Endothelial cell of umbilical vein (primary cell): Measurements from ENCODE around the gene SPATA24. TPM values are rescaled to one million over a fixed set of nuclear protein-coding genes. Genes with fewer than 3 reads are reported as not detected.

Experiments used
- BruUV-seq: library from RNA; stranded (reverse); fragments of 400-500 nt; replicated peaks from 2 replicates; lab custom pipeline; 2021; lab: Mats Ljungman, UMichigan
- CTCF ChIA-PET: fragments of 300-600, 350-600 bp; sonication (Branson Sonifier 250); formaldehyde crosslinking; loops from one replicate; lab custom pipeline; 2021; ENCODE audit warnings: antibody characterized with exemption, inconsistent platforms; lab: Charles Lee
- POLR2A ChIA-PET: fragments of 300-600, 350-600 bp; sonication (Branson Sonifier 250); formaldehyde crosslinking; loops from one replicate; lab custom pipeline; 2021; ENCODE audit warnings: antibody characterized with exemption, inconsistent platforms; lab: Charles Lee
- DNase-seq: peaks from one replicate; pipeline ENCODE4 v3.0.0-alpha.2; 2011; ENCODE audit warnings: low read depth, low spot score
- FAIRE-seq: peaks from 2 replicates; lab custom pipeline; 2011; peaks lifted over from hg19 to GRCh38; lab: Jason Lieb, UNC
- H2AFZ ChIP-seq: 2 replicates; pipeline ENCODE4 v1.6.0; 2012; ENCODE audit warnings: low read depth, low read length, control low read depth, inconsistent platforms
- H3K27ac ChIP-seq: 2 replicates; pipeline ENCODE4 v1.5.1; 2011; ENCODE audit warnings: low read depth, mild to moderate bottlenecking, control low read depth, low read length, moderate library complexity; ENCODE audit not compliant: insufficient read depth
- H3K27me3 ChIP-seq, 2 experiments: 2 replicates each; pipeline versions ENCODE4 v1.6.0 to v1.6.1; 2011; ENCODE audit warnings: low read length in 2 of 2, mixed read lengths in 1 of 2; ENCODE audit not compliant: control insufficient read depth in 2 of 2, insufficient read depth in 2 of 2
- H3K36me3 ChIP-seq, 2 experiments: 2 replicates in 1 of 2; 3 replicates in 1 of 2; pipeline ENCODE4 v1.5.1; 2011; ENCODE audit warnings: low read length in 2 of 2, mild to moderate bottlenecking in 1 of 2, moderate library complexity in 1 of 2; ENCODE audit not compliant: control insufficient read depth in 2 of 2, insufficient read depth in 2 of 2; ENCODE audit errors: extremely low read depth in 1 of 2
- H3K4me1 ChIP-seq: 3 replicates; pipeline ENCODE4 v1.5.1; 2011; ENCODE audit warnings: mild to moderate bottlenecking, low read length; ENCODE audit not compliant: control insufficient read depth, insufficient read depth; ENCODE audit errors: extremely low read depth
- H3K4me2 ChIP-seq: 2 replicates; pipeline ENCODE4 v1.6.1; 2011; ENCODE audit warnings: low read length, control low read depth, mixed read lengths; ENCODE audit not compliant: insufficient read depth
- H3K4me3 ChIP-seq, 3 experiments: fragments of 200-600 bp in 1 of 3; sonication (generic), shearing (Covaris generic) in 1 of 3; replicated peaks in 1 of 3; 2 replicates each; pipeline ENCODE4 v1.5.1; 2011 to 2016; ENCODE audit warnings: control low read depth in 3 of 3, low read length in 3 of 3, mild to moderate bottlenecking in 2 of 3, inconsistent platforms in 1 of 3, low read depth in 1 of 3, moderate library complexity in 1 of 3; ENCODE audit not compliant: insufficient read depth in 1 of 3
- H3K79me2 ChIP-seq: 2 replicates; pipeline ENCODE4 v1.6.0; 2012; ENCODE audit warnings: low read length, inconsistent platforms; ENCODE audit not compliant: control insufficient read depth, insufficient read depth
- H3K9ac ChIP-seq: replicated peaks from 2 replicates; pipeline ENCODE3; 2011; ENCODE audit warnings: low read length, control low read depth; ENCODE audit not compliant: insufficient read depth; ENCODE audit errors: extremely low read depth
- H3K9me1 ChIP-seq: replicated peaks from 3 replicates; pipeline ENCODE4 v1.6.0; 2011; ENCODE audit warnings: mild to moderate bottlenecking, low read length; ENCODE audit not compliant: control insufficient read depth, insufficient read depth; ENCODE audit errors: extremely low read depth
- H3K9me3 ChIP-seq: replicated peaks from 2 replicates; pipeline ENCODE4 v1.5.1; 2012; ENCODE audit warnings: low read length, inconsistent platforms; ENCODE audit not compliant: control insufficient read depth, insufficient read depth
- H4K20me1 ChIP-seq: replicated peaks from 2 replicates; pipeline ENCODE3; 2011; ENCODE audit warnings: mild to moderate bottlenecking, low read length; ENCODE audit not compliant: control insufficient read depth, insufficient read depth; ENCODE audit errors: extremely low read depth
- EZH2 ChIP-seq: IDR thresholded peaks from 2 replicates; pipeline ENCODE4 v1.6.1; 2012; ENCODE audit warnings: borderline replicate concordance, low read depth, mild to moderate bottlenecking, moderate library complexity, low read length, inconsistent platforms; ENCODE audit not compliant: severe bottlenecking
- FOS ChIP-seq: IDR thresholded peaks from 2 replicates; pipeline ENCODE4 v1.6.1; 2011; ENCODE audit warnings: mild to moderate bottlenecking, low read length, moderate library complexity, borderline replicate concordance; ENCODE audit not compliant: insufficient read depth
- GATA2 ChIP-seq: IDR thresholded peaks from 2 replicates; pipeline ENCODE4 v1.7.0; 2011; ENCODE audit warnings: low read depth, mild to moderate bottlenecking, moderate library complexity, mixed read lengths, low read length; ENCODE audit not compliant: insufficient read length, insufficient read depth
- JUN ChIP-seq: IDR thresholded peaks from 2 replicates; pipeline ENCODE4 v1.6.1; 2011; ENCODE audit warnings: borderline replicate concordance, low read depth; ENCODE audit not compliant: insufficient read length, insufficient read depth
- MYC ChIP-seq: IDR thresholded peaks from one replicate; pipeline ENCODE4 v1.6.1; 2011; ENCODE audit warnings: mild to moderate bottlenecking, low read depth, low read length
- POLR2A ChIP-seq: IDR thresholded peaks from 2 replicates; pipeline ENCODE4 v1.6.1; 2012; ENCODE audit warnings: low read depth, mild to moderate bottlenecking, control low read depth, low read length
- POLR2AphosphoS5 ChIP-seq: IDR thresholded peaks from 2 replicates; pipeline ENCODE4 v1.6.1; 2012; ENCODE audit warnings: low read depth, mild to moderate bottlenecking, control low read depth, low read length, moderate library complexity; ENCODE audit not compliant: insufficient read depth
- dilution Hi-C: fragments of 300-500 bp; cut with MboI; formaldehyde crosslinking; loops from one replicate; pipeline ENCODE4 v1.15.0; 2019; ENCODE audit warnings: low sequenced_read_pairs; ENCODE audit not compliant: extremely low pct_ligation_motif_present
- intact Hi-C: fragments of 100-400 bp; cut with micrococcal nuclease; formaldehyde crosslinking; loops from one replicate; pipeline ENCODE4 v1.10.0; 2022
- polyA plus RNA-seq, 4 experiments: library from polyadenylated mRNA; depleted of rRNA in 3 of 4; stranded (reverse) in 3 of 4; unstranded in 1 of 4; fragments of >200 nt; gene quantifications; 2 replicates each; pipeline versions ENCODE4 v1.2.1 to v1.2.3, GENCODE V29; 2011 to 2012; ENCODE audit warnings: missing spikeins in 1 of 4
- total RNA-seq: library from RNA; stranded (reverse); gene quantifications from 2 replicates; pipeline ENCODE4 v1.2.3, GENCODE V29; 2021
- TF ChIP-seq, protein P1 (sequence below): IDR thresholded peaks from 2 replicates; pipeline ENCODE4 v1.6.1; 2011; ENCODE audit not compliant: insufficient read depth, insufficient read length
- TF ChIP-seq, protein P2 (sequence below), 2 donors: IDR thresholded peaks; 1 replicate in 1 of 2; 2 replicates in 1 of 2; pipeline ENCODE4 v1.5.1; 2011; ENCODE audit warnings: low read length in 2 of 2, mild to moderate bottlenecking in 2 of 2, moderate library complexity in 2 of 2, control low read depth in 1 of 2, inconsistent platforms in 1 of 2, low read depth in 1 of 2; ENCODE audit not compliant: insufficient read depth in 1 of 2; ENCODE audit errors: extremely low read depth in 1 of 2

The SPATA24 gene
- total and polyA plus RNA-seq, 2 donors (not counting 3 experiments of a cell fraction or from before 2014, with no cell fraction given) = 3.2 to 7.9 TPM

DNA sequence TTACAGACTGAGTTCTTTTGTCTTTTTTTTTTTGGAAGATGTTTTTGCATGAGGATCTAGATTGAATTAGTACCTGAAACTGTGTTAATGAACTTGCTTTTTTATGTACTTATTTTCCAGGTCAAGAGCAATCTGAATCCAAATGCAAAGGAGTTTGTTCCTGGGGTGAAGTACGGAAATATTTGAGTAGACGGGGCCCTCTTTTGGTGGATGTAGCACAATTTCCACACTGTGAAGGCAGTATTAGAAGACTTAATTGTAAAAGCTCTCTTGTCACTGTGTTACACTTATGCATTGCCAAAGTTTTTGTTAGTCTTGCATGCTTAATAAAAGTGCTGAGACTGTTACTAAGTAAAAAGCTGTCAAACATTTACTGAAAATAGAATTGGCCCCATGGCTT, 35.3 kb downstream of the SPATA24 start:
- H3K36me3 ChIP-seq = peaks cover 4 to 20% of the 10 kb centered on the region in 2 experiments
- H3K27ac ChIP-seq = no peak overlapping the region
- H4K20me1 ChIP-seq = no peaks in the 10 kb centered on the region
- H3K9me3 ChIP-seq = no peaks in the 10 kb centered on the region
- no peak for FAIRE-seq
- no TSS peak for BruUV-seq
- intact Hi-C loops (no loop called here), dilution Hi-C loops (no loop called here)
- CTCF ChIA-PET = interaction anchor here (0.6 to 1.3 kb wide), 4 partner anchors 9 to 196 kb away, joined by 3 to 4 read pairs (median 4); no protein-coding TSS in a partner anchor
- H3K9ac ChIP-seq = no peak overlapping the region
- H3K79me2 ChIP-seq = no peaks in the 10 kb centered on the region
- TF ChIP-seq FOS = no peak
- TF ChIP-seq, protein P1, sequence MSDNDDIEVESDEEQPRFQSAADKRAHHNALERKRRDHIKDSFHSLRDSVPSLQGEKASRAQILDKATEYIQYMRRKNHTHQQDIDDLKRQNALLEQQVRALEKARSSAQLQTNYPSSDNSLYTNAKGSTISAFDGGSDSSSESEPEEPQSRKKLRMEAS = no peak
- no peak for TF ChIP-seq GATA2
- TF ChIP-seq POLR2A = no peak
- TF ChIP-seq, protein P2, sequence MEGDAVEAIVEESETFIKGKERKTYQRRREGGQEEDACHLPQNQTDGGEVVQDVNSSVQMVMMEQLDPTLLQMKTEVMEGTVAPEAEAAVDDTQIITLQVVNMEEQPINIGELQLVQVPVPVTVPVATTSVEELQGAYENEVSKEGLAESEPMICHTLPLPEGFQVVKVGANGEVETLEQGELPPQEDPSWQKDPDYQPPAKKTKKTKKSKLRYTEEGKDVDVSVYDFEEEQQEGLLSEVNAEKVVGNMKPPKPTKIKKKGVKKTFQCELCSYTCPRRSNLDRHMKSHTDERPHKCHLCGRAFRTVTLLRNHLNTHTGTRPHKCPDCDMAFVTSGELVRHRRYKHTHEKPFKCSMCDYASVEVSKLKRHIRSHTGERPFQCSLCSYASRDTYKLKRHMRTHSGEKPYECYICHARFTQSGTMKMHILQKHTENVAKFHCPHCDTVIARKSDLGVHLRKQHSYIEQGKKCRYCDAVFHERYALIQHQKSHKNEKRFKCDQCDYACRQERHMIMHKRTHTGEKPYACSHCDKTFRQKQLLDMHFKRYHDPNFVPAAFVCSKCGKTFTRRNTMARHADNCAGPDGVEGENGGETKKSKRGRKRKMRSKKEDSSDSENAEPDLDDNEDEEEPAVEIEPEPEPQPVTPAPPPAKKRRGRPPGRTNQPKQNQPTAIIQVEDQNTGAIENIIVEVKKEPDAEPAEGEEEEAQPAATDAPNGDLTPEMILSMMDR (IDR thresholded peaks at IDR 0.05; ENCODE audit: extremely low read depth in 1 of 2, insufficient read depth in 1 of 2, low read depth in 1 of 2, low read length in 2 of 2) = no peak
- no peak for TF ChIP-seq MYC
- TF ChIP-seq JUN = no peak
- no peak for TF ChIP-seq EZH2
- TF ChIP-seq POLR2AphosphoS5 = no peak
- H2AFZ ChIP-seq = no peak overlapping the region
- no peak overlapping the region for H3K4me2 ChIP-seq
- peak; percentile 20 for DNase-seq
- POLR2A ChIA-PET = interaction anchor here (0.5 kb wide), 1 partner anchor 129 kb away, joined by 3 read pairs; no protein-coding TSS in a partner anchor
- H3K4me3 ChIP-seq = no peak overlapping the region
- H3K4me1 ChIP-seq = no peaks in the 10 kb centered on the region
- H3K27me3 ChIP-seq = no peaks in the 10 kb centered on the region
- no peaks in the 10 kb centered on the region for H3K9me1 ChIP-seq
